Brain microvascular endothelial cell (primary cell): ENCODE data around the gene DPM2.
A peak's percentile ranks its signal among the peaks of the same experiment; 100 is the strongest.

ENCODE experiments used
- DNase-seq: peaks from one replicate; pipeline ENCODE4 v3.0.0-alpha.2; 2020
- H3K27ac ChIP-seq: fragments of 250-450 bp; sonication (Bioruptor Pico); 2 replicates; pipeline ENCODE4 v1.5.1; 2020; ENCODE audit warnings: mild to moderate bottlenecking, moderate library complexity
- H3K27me3 ChIP-seq: fragments of 250-450 bp; sonication (Bioruptor Pico); replicated peaks from 2 replicates; pipeline ENCODE4 v1.5.1; 2020; ENCODE audit warnings: mild to moderate bottlenecking
- H3K36me3 ChIP-seq: fragments of 250-450 bp; sonication (Bioruptor Pico); replicated peaks from 2 replicates; pipeline ENCODE4 v1.5.1; 2020; ENCODE audit warnings: mild to moderate bottlenecking
- H3K4me3 ChIP-seq: 2 replicates; pipeline ENCODE4 v1.5.1; 2011; ENCODE audit warnings: low read depth, mild to moderate bottlenecking, control low read depth, low read length, moderate library complexity
- in situ Hi-C: cut with HindIII; loops from 2 replicates; pipeline ENCODE4 v1.10.0; 2017; ENCODE audit warnings: low sequenced_read_pairs, low pct_ligation_motif_present
- TF ChIP-seq, protein P1 (sequence below): IDR thresholded peaks from 2 replicates; pipeline ENCODE4 v1.5.1; 2011; ENCODE audit warnings: low read depth, mild to moderate bottlenecking, moderate library complexity, low read length, control low read depth, inconsistent platforms; ENCODE audit errors: missing control alignments

Gene DPM2

DNA sequence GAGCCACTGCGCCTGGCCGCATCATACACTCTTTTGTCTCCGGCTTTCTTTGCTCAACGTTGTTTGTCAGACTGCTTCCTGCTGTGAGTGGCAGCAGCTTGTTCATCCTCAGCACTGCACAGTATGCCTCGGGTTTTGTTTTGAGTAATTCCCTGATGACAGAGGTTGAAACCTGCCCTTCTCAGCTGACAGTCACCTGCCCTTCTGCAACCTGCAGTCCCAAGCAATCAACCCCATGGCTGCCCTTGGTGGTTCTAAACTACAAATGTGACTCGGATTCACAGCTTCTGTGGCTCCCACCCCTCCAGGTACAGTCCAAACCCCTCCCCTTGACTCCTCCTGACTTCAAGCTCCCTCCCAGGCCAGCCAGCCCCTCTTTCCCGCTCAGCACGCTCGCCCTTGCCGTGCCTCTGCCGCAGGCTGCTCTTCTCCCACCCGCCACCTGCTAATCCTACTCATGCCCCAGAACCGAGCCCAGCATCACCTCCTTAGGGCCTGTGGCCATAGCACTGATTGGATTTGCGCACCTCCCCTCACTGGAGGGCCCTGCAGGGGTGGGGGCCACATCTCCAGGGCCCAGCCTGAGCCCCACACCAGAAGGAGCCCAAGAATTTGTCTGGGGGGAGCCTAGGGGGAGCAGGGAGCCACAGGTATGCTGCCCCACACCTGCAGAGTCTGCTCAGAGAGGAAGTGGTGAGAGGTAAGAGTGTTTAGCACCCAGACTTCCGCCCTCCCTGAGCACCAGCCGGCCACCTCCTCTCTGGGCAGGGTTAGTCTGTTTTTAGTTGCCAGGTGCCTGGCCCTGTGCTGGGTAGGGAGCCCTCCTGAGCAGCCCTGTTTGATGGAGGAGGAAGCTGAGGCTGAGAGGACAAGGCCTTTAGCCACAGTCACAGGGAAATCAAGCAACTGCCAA lies 33.0 kb upstream of the DPM2 start:
- DNase-seq: no peak
- Histone ChIP-seq H3K4me3 (no peak overlapping the region), H3K36me3 (no peaks in the 10 kb centered on the region), H3K27ac (no peak overlapping the region), H3K27me3 (no peaks in the 10 kb centered on the region)
- TF ChIP-seq, protein P1, sequence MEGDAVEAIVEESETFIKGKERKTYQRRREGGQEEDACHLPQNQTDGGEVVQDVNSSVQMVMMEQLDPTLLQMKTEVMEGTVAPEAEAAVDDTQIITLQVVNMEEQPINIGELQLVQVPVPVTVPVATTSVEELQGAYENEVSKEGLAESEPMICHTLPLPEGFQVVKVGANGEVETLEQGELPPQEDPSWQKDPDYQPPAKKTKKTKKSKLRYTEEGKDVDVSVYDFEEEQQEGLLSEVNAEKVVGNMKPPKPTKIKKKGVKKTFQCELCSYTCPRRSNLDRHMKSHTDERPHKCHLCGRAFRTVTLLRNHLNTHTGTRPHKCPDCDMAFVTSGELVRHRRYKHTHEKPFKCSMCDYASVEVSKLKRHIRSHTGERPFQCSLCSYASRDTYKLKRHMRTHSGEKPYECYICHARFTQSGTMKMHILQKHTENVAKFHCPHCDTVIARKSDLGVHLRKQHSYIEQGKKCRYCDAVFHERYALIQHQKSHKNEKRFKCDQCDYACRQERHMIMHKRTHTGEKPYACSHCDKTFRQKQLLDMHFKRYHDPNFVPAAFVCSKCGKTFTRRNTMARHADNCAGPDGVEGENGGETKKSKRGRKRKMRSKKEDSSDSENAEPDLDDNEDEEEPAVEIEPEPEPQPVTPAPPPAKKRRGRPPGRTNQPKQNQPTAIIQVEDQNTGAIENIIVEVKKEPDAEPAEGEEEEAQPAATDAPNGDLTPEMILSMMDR: no peak
- in situ Hi-C loops: no loop called here

- no peak overlapping the region for H3K27ac ChIP-seq
- H3K27me3 ChIP-seq: no peaks in the 10 kb centered on the region
- DNase-seq: peak; percentile 76
- H3K36me3 ChIP-seq: no peaks in the 10 kb centered on the region
- in situ Hi-C loops: no loop called here
- H3K4me3 ChIP-seq: no peak overlapping the region
- TF ChIP-seq, protein P1: no peak
These were observed 31.2 kb upstream of the DPM2 start for GRCh38 chr9:127968700-127969383.

DNA sequence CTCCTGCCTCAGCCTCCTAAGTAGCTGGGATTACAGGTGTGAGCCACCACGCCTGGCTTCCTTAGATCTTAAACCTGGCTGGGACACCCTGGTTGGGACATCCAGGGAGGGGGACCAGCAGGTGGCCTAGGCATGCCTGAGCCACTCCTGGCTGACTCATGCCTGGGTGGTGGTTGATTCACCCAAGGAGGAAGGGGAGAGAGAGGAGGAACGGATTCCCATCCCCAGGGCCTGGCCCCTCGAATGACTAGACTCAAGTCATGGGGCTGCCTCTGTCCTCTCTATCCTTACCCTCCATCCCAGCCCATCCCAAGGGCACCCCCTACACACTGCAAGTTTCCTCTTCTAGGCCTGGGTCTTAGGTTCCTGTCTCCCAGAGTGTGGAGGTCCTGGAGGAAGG lies 30.4 kb upstream of the DPM2 start:
- TF ChIP-seq, protein P1: peak; percentile 18
- no peaks in the 10 kb centered on the region for H3K27me3 ChIP-seq
- in situ Hi-C loops: no loop called here
- H3K4me3 ChIP-seq: no peak overlapping the region
- H3K36me3 ChIP-seq: no peaks in the 10 kb centered on the region
- H3K27ac ChIP-seq: no peak overlapping the region
- no peak for DNase-seq

GRCh38 chr9:127967151-127967809 lies 29.6 kb upstream of the DPM2 start:
- no peak for DNase-seq
- H3K27ac ChIP-seq: no peak overlapping the region
- H3K36me3 ChIP-seq: no peaks in the 10 kb centered on the region
- no peaks in the 10 kb centered on the region for H3K27me3 ChIP-seq
- TF ChIP-seq, protein P1: no peak
- H3K4me3 ChIP-seq: no peak overlapping the region
- in situ Hi-C loops: no loop called here

DNA sequence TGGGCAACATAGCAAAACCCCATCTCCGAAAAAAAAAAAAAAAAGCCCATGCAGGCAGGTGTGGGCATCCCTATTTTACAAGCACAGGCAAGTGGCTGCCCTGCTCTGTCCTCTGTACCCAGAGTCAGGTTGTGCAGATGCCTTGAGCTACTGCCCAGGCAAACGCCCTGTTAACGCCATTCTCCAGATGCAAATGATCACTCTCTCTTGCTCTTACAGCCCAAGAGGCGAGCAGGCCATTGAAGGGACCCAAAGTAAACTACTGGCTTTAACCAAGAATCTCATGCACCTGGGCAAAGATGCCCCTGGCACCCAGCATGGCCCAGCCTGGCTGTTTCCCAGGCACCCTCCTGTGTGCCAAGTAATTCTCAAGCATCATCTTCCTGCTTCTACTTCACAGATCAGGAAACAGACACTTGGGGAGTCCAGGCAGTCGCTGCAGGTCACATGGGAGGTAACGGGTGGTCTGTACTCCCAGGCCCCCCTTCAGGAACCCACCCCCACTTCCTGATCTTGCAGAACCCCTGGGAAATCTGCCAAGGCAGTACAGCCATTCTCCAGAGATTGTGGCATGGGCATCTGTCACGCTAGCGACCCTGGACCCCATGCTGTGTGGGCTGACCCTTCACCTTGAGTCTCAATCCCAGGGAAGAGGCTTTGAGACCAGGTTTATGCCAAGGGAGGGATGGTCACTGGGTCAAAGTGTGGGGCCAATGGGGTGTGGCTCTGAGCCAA lies 28.9 kb upstream of the DPM2 start:
- no peak overlapping the region for H3K27ac ChIP-seq
- no peak for DNase-seq
- in situ Hi-C loops: no loop called here
- TF ChIP-seq, protein P1: no peak
- no peaks in the 10 kb centered on the region for H3K27me3 ChIP-seq
- no peaks in the 10 kb centered on the region for H3K36me3 ChIP-seq
- no peak overlapping the region for H3K4me3 ChIP-seq
